Activated CD4-positive, alpha-beta T cell treated with anti-CD3 and anti-CD28 coated beads, Interleukin-2, Interleukin-6, amounts not matched to agents 100 ng/mL and 50 ng/mL, durations not matched to agents 16 hours and 8 hours (primary cell): ENCODE measurements around the gene TANGO6.
"Not testable (repeated sequence)": the region's sequence is repeated elsewhere in the genome, so short reads cannot be mapped to it uniquely, and the experiment has no call there.

ENCODE experiments used
- DNase-seq: peaks from one replicate; pipeline ENCODE4 v3.0.0-alpha.2; 2020

TANGO6 gene

DNA sequence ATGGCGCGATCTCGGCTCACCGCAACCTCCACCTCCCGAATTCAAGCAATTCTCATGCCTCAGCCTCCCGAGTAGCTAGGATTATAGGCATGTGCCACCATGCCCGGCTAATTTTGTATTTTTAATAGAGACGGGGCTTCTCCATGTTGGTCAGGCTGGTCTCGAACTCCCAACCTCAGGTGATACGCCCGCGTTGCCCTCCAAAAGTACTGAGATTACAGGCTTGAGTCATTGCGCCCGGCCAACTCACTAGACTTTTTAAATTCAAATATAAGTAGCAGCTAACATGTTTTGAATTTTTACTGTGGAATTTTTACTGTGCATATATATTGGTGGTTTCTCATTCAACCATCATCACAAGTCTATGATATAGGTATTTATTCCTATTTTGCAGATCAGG, 281.6 kb downstream of the TANGO6 start:
- DNase-seq: not testable (repeated sequence)

DNA sequence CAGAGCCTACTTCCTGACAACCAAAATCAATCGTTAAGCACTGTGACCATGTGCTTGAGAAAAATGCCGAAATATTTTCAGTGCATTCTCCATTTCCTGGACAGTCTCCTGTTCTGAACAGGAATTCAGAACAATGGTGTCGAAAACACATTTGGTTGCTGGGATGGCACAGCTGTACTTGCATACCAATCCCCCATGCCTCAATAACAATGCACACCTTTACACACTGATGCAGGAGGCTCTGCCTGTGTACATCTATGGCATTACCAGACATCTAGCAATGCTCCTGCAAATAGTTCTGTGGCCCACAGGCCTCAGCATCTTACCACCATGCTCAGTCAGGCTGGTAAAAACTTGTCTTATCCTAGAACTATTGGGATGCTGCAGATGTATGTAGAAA, 282.9 kb downstream of the TANGO6 start:
- no peak for DNase-seq

DNA sequence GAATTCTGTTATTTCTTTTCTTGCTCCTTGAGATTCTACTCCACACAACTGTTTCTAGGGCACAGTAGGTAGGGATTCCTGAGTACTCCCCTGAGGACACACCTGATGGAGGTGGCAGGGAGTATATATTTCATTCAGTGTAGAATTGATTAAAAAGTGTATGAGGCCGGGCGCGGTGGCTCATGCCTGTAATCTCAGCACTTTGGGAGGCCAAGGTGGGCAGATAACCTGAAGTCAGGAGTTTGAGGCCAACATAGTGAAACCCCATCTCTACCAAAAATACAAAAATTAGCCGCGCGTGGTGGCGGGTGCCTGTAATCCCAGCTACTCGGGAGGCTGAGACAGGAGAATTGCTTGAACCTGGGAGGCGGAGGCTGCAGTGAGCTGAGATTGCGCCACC, 283.5 kb downstream of the TANGO6 start:
- not testable (repeated sequence) for DNase-seq

DNA sequence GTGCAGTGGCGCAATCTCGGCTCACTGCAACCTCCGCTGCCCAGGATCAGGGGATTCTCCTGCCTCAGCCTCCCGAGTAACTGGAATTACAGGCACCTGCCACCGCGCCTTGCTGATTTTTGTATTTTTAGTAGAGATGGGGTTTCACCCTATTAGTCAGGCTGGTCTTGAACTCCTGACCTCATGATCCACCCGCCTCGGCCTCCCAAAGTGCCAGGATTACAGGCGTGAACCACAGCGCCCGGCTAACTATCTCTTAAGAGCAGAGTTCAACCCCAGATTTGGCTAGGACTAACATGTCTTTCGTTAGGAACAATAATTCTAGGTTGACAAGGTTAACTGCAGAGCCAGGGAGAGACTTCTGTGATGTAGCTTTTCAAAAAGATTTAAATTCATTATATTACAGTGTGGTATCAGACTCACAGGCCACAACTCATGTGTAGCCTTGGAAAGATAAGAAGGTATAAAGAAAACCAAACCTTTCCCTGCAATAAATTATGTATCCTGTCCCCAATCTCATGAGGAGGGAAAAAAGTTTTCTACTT, 284.7 kb downstream of the TANGO6 start:
- DNase-seq: no peak

DNA sequence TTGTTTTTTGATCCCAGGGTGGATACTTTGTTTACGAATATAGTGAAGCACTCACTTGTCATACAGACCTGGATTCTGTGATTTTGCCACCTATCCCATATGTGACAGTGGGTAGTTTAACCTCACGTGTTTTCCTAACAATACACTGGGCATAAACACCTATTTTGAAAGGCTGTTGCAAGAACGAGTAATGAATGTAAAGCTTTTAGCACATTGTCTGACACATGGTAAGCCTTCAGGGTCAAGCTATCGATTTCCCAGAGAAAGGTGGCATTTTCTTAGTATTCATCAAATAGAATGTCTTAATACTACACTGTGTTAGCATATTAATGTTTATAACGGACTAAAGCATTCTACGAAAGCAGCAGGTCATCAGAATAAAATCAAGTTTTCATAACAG, 287.1 kb downstream of the TANGO6 start:
- no peak for DNase-seq

DNA sequence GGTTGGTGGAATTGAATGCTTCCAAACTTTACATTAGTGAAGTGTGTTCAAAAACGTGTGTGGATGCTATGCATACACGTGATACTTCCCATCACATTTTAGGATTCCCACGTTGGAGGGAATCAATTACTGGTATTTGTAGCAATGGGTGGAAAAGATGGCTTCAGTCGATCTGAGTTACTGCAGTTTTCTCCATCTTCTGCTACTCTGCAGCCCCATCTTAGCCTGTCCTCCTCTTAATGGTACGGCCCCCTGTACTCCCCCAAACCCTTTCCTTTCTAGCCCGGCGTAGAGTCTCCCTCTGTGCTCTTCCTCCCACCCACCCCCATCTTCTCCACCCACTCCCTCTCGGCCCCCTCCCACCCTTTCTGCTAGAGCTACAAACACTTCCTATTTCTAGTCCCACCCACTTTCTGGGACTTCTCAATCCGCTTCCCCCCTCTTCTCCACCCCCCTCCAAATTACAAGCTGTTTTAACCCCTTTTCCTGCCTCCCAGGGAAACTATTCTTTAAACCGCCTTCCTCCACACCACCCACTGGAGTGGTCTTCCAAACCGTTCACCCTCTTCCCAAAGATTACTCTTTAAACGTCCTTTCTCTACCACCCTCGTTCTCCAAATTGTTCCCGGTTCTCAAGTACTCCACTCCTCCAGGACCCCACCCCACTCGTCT, 288.0 kb downstream of the TANGO6 start:
- DNase-seq: no peak

DNA sequence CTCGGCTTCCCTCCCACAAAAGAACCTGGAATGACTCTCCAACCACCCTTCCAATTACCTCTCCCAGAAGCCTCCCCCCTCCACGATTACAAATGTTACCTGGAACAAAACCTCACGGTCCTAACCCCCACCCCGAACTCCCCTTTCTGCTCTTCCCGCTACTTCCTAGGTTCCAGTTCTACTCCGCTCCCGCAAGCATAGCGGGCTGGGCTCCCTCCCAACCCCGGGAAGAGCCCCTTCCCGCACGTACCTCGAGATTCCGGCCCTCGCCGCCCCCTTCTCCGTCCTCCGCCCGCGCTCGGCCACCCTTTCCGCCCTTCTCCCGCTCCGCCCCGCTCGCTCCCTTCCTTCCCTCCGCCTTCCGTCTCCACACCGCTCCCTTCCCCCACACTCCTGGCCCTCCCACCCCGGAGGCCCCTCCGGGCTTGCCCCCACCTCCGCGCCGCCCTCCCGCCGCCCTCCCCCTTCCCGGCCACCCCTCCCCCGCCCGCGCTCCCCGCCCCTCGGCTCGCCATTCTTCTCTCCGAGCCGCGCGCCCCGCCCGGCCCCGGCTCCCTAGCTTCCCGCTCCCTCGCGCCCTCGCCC, 288.6 kb downstream of the TANGO6 start:
- DNase-seq: peak; percentile 87

DNA sequence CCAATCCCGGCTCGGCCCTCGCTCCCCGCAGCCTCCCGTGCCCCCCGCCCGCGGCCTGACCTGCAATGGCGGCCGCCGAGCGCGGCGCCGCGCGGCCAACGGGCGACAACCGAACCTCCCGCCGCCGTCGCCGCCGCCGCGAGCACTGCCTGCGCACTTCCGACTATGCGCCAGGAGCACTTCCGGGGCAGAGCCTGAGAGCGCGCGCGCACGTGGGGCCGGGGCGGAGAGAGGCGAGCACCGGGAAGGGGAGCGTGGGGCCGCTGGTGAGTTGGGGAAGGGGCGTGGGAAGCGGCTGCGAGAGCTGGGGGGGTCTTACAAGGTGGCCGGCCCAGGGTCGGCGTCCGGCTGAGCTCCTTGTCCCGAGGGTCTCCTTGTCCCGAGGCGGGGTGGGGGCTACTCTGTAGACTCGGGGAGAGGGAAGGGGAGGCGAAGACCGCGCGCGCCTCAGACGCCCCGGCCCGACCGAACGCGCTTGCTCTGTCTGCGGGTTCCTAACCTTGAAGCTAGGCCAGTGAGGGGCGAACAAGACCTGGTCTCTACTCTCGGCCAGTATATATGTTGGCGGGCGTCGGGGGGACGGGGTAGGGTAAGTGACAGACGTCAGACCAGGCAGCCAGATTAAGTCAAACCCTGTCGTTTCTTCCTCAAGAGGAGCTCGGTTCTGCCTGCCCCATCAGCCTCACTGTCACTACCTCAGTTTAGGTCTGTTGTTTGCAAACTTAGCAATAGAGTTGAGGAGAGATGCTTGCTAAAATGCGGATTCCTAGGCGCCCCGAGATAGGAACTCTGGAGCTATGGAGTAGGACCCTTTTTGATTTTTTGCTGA, 289.3 kb downstream of the TANGO6 start, which contains the start of the genes CHTF8 and UTP4:
Gene CHTF8, minus strand, starts transcription at position 165 of the 829 bp plus-strand sequence. CDS start 11,130 bp downstream, outside the sequence.
Gene UTP4, plus strand, starts transcription at position 226 of the 829 bp plus-strand sequence. CDS start 811 bp downstream, outside the sequence.
- DNase-seq: peak; percentile 91

DNA sequence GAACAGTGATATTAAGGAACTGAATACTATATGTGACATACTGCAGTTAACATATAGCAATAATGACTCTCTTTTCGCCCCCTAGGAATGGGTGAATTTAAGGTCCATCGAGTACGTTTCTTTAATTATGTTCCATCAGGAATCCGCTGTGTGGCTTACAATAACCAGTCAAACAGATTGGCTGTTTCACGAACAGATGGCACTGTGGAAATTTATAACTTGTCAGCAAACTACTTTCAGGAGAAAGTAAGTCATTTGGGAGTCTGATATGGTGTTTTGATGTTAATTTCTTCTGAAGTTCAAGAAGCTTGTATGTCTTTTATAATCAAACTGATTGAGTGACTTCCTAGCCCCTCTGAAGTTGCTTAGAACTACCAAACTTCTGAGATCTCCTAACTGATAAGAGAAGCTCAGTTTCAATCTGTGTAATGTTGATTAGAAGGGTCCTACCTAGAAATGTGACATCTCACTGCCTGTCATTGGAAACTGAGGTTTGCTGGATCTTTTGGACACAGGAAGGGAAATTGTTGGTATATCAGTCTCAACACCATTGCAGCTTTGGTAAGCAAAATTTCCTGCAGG, 290.1 kb downstream of the TANGO6 start:
- DNase-seq: peak; percentile 27
